SK-N-SH (cell line): ENCODE results near the gene OGN. TPM values are rescaled to one million over a fixed set of nuclear protein-coding genes. Genes with fewer than 3 reads are reported as not detected.

Source experiments
- CTCF ChIA-PET: fragments of 300-600, 350-600 bp; formaldehyde crosslinking; extraction: SDS; loops from one replicate; lab custom pipeline; 2021; lab: Yijun Ruan, JAX
- POLR2A ChIA-PET: fragments of 350-600 bp; sonication (Branson Sonifier 250); formaldehyde crosslinking; extraction: SDS; loops from one replicate; lab custom pipeline; 2020; ENCODE audit warnings: antibody characterized with exemption, inconsistent platforms; lab: Yijun Ruan, JAX
- DNase-seq: peaks from one replicate; pipeline ENCODE4 v3.0.0; 2012
- H2AFZ ChIP-seq: fragments of 200-600 bp; sonication (generic); 2 replicates; pipeline ENCODE4 v1.8.1; 2016; ENCODE audit warnings: antibody characterized with exemption, mild to moderate bottlenecking, low read depth
- H3F3A ChIP-seq: fragments of 200-600 bp; sonication (generic); replicated peaks from 2 replicates; pipeline ENCODE3; 2016; ENCODE audit warnings: antibody characterized with exemption, mild to moderate bottlenecking; ENCODE audit not compliant: insufficient read depth
- H3K27ac ChIP-seq, 2 experiments: fragments of 200-500 bp in 1 of 2; fragments of 200-600 bp in 1 of 2; sonication (Bioruptor generic) in 1 of 2; sonication (generic), shearing (Covaris generic) in 1 of 2; 2 replicates each; pipeline versions ENCODE4 v1.5.1 to v1.6.1; 2014 to 2016; ENCODE audit warnings: low read depth in 2 of 2, inconsistent platforms in 1 of 2, low read length in 1 of 2, mild to moderate bottlenecking in 1 of 2, mixed read lengths in 1 of 2
- H3K27me3 ChIP-seq: fragments of 200-600 bp; sonication (generic), shearing (Covaris generic); 2 replicates; pipeline ENCODE4 v1.6.1; 2016; ENCODE audit warnings: mixed run types; ENCODE audit not compliant: insufficient read depth
- H3K36me3 ChIP-seq, 2 experiments: fragments of 200-500 bp in 1 of 2; fragments of 200-600 bp in 1 of 2; sonication (Bioruptor generic) in 1 of 2; sonication (generic) in 1 of 2; replicated peaks in 1 of 2; 2 replicates each; pipeline versions ENCODE3 to v1.5.1; 2014 to 2016; ENCODE audit warnings: low read length in 1 of 2, mild to moderate bottlenecking in 1 of 2; ENCODE audit not compliant: insufficient read depth in 2 of 2, control insufficient read depth in 1 of 2
- H3K4me1 ChIP-seq, 2 experiments: fragments of 200-500 bp in 1 of 2; fragments of 200-600 bp in 1 of 2; sonication (Bioruptor generic) in 1 of 2; sonication (generic), shearing (Covaris generic) in 1 of 2; 2 replicates each; pipeline versions ENCODE4 v1.5.1 to v1.6.1; 2014 to 2016; ENCODE audit warnings: low read depth in 1 of 2, low read length in 1 of 2, mixed run types in 1 of 2; ENCODE audit not compliant: insufficient read depth in 2 of 2, control insufficient read depth in 1 of 2
- H3K4me2 ChIP-seq: fragments of 200-600 bp; sonication (generic), shearing (Covaris generic); 2 replicates; pipeline ENCODE4 v1.6.1; 2017; ENCODE audit warnings: mixed run types
- H3K4me3 ChIP-seq, 2 experiments: fragments of 200-500 bp in 1 of 2; fragments of 200-600 bp in 1 of 2; sonication (Bioruptor generic) in 1 of 2; sonication (generic), shearing (Covaris generic) in 1 of 2; 2 replicates each; pipeline versions ENCODE4 v1.5.1 to v1.8.1; 2014 to 2016; ENCODE audit warnings: low read depth in 2 of 2, inconsistent platforms in 1 of 2, low read length in 1 of 2, mild to moderate bottlenecking in 1 of 2, mixed read lengths in 1 of 2, moderate library complexity in 1 of 2
- H3K79me2 ChIP-seq: fragments of 200-600 bp; sonication (generic); 2 replicates; pipeline ENCODE4 v1.8.1; 2017; ENCODE audit warnings: mild to moderate bottlenecking; ENCODE audit not compliant: insufficient read depth
- H3K9ac ChIP-seq: fragments of 200-600 bp; sonication (generic); 2 replicates; pipeline ENCODE4 v1.6.1; 2017; ENCODE audit warnings: mixed run types
- H3K9me2 ChIP-seq: fragments of 200-600 bp; sonication (generic); 2 replicates; pipeline ENCODE4 v1.6.1; 2017; ENCODE audit warnings: mixed run types
- H3K9me3 ChIP-seq: fragments of 200-600 bp; sonication (generic); 2 replicates; pipeline ENCODE4 v1.6.1; 2017; ENCODE audit warnings: mixed run types, mild to moderate bottlenecking, moderate library complexity
- H4K20me1 ChIP-seq: fragments of 200-600 bp; sonication (generic); 2 replicates; pipeline ENCODE4 v1.6.1; 2017; ENCODE audit warnings: mild to moderate bottlenecking, mixed run types; ENCODE audit not compliant: insufficient read depth
- CHD2 ChIP-seq: fragments of 150-350 bp; IDR thresholded peaks from 2 replicates; pipeline ENCODE4 v1.6.1; 2018; ENCODE audit warnings: low read length; ENCODE audit not compliant: partially characterized antibody
- ELF1 ChIP-seq: IDR thresholded peaks from 2 replicates; pipeline ENCODE4 v1.4.0; 2012
- EP300 ChIP-seq, 2 experiments: IDR thresholded peaks; 2 replicates each; pipeline versions ENCODE4 v1.4.0 to v1.6.1; 2012; ENCODE audit warnings: borderline replicate concordance in 1 of 2, low read depth in 1 of 2, low read length in 1 of 2
- FOSL2 ChIP-seq: IDR thresholded peaks from 2 replicates; pipeline ENCODE4 v1.4.0; 2012; ENCODE audit warnings: low read depth, mild to moderate bottlenecking, moderate library complexity, borderline replicate concordance
- FOXJ3 ChIP-seq: sonication (generic); formaldehyde crosslinking; IDR thresholded peaks from 2 replicates; pipeline ENCODE4 v1.5.1; 2020; ENCODE audit warnings: mild to moderate bottlenecking, missing genetic modification reagents
- FOXM1 ChIP-seq: IDR thresholded peaks from 2 replicates; pipeline ENCODE4 v1.4.0; 2012; ENCODE audit warnings: low read depth, mild to moderate bottlenecking
- GABPA ChIP-seq: IDR thresholded peaks from 2 replicates; pipeline ENCODE4 v1.4.0; 2012; ENCODE audit warnings: low read depth, mild to moderate bottlenecking
- GATA2 ChIP-seq: sonication (generic); formaldehyde crosslinking; IDR thresholded peaks from 2 replicates; pipeline ENCODE4 v1.5.0; 2020; ENCODE audit warnings: mild to moderate bottlenecking, missing genetic modification reagents
- JUND ChIP-seq: IDR thresholded peaks from 2 replicates; pipeline ENCODE4 v1.4.0; 2012
- NFIC ChIP-seq: IDR thresholded peaks from 2 replicates; pipeline ENCODE4 v1.4.0; 2012; ENCODE audit warnings: borderline replicate concordance
- PBX3 ChIP-seq: IDR thresholded peaks from 2 replicates; pipeline ENCODE4; 2012
- RAD21 ChIP-seq: IDR thresholded peaks from 2 replicates; pipeline ENCODE4 v1.6.1; 2012; ENCODE audit warnings: mild to moderate bottlenecking, low read length
- RFX5 ChIP-seq: IDR thresholded peaks from 2 replicates; pipeline ENCODE4 v1.6.1; 2012; ENCODE audit warnings: mild to moderate bottlenecking, improper control_type of control experiment, low read length
- RXRA ChIP-seq: IDR thresholded peaks from 2 replicates; pipeline ENCODE4 v1.4.0; 2012; ENCODE audit warnings: low read depth, mild to moderate bottlenecking, borderline replicate concordance
- TEAD4 ChIP-seq: IDR thresholded peaks from 2 replicates; pipeline ENCODE4 v1.4.0; 2012; ENCODE audit warnings: mild to moderate bottlenecking, borderline replicate concordance; ENCODE audit not compliant: insufficient read depth
- WGBS: methylation state at CpG from one replicate; pipeline ENCODE4 v1.1.6; 2017; ENCODE audit warnings: low lambda C conversion rate; 5-methylcytosine and 5-hydroxymethylcytosine counted together
- polyA plus RNA-seq, 3 experiments: library from polyadenylated mRNA; depleted of rRNA; stranded (reverse); fragments of >200 nt; gene quantifications; 2 replicates each; pipeline ENCODE4 v1.2.3, GENCODE V29; 2012
- TF ChIP-seq, protein P1 (sequence below): IDR thresholded peaks from 2 replicates; pipeline ENCODE4 v1.4.0; 2012; ENCODE audit warnings: low read depth, borderline replicate concordance

OGN gene
- polyA plus RNA-seq, 1 of the 3 experiments (the other 2 are of a cell fraction), result 0.03 TPM

- no peak for DNase-seq
- H4K20me1 ChIP-seq, result no peaks in the 10 kb centered on the region
- TF ChIP-seq CHD2 (no peak), FOSL2 (no peak), FOXM1 (no peak), FOXJ3 (CRISPR knock-in tag) (no peak), EP300 (IDR thresholded peaks at IDR 0.05; ENCODE audit: borderline replicate concordance in 1 of 2, low read depth in 1 of 2, low read length in 1 of 2) (no peak)
- H3K4me3 ChIP-seq, result no peak overlapping the region
- CTCF ChIA-PET, result no interaction called here
- H3K9ac ChIP-seq, result no peak overlapping the region
- H3K9me3 ChIP-seq, result no peaks in the 10 kb centered on the region
- H3K36me3 ChIP-seq, result no peaks in the 10 kb centered on the region
- no peaks in the 10 kb centered on the region for H3K79me2 ChIP-seq
- peaks cover 3 to 7% of the 10 kb centered on the region in 2 experiments; a peak in 3 of 4 replicates for H3K4me1 ChIP-seq
- no peaks in the 10 kb centered on the region for H3F3A ChIP-seq
- no peaks in the 10 kb centered on the region for H3K27me3 ChIP-seq
- H3K4me2 ChIP-seq, result no peak overlapping the region
- H3K27ac ChIP-seq, result no peak overlapping the region
- POLR2A ChIA-PET, result no interaction called here
- H2AFZ ChIP-seq, result no peak overlapping the region
- 78% methylated on average over 1 of the region's 1 CpG for WGBS
- no peaks in the 10 kb centered on the region for H3K9me2 ChIP-seq
Observed at GRCh38 chr9:92402360-92402759, 2.0 kb downstream of the OGN start.

- Histone ChIP-seq H3K27ac (no peak overlapping the region), H3K27me3 (no peaks in the 10 kb centered on the region), H3K4me1 (peaks cover 0 to 10% of the 10 kb centered on the region in 2 experiments; a peak in 3 of 4 replicates), H4K20me1 (no peaks in the 10 kb centered on the region), H3K79me2 (no peaks in the 10 kb centered on the region), H3K9me2 (no peaks in the 10 kb centered on the region), H2AFZ (no peak overlapping the region), H3K4me3 (no peak overlapping the region), H3F3A (no peaks in the 10 kb centered on the region), H3K36me3 (no peaks in the 10 kb centered on the region), H3K4me2 (no peak overlapping the region), H3K9ac (no peak overlapping the region), H3K9me3 (no peaks in the 10 kb centered on the region)
- ChIA-PET POLR2A (no interaction called here), CTCF (interaction anchor here (1.0 to 1.4 kb wide), 2 partner anchors 12 to 65 kb away, joined by 3 read pairs; no protein-coding TSS in a partner anchor)
- TF ChIP-seq GABPA (no peak), RXRA (no peak), FOXM1 (no peak), NFIC (no peak), JUND (no peak), TEAD4 (no peak), EP300 (IDR thresholded peaks at IDR 0.05; ENCODE audit: borderline replicate concordance in 1 of 2, low read depth in 1 of 2, low read length in 1 of 2) (no peak), GATA2 (no peak), PBX3 (no peak), RFX5 (no peak), ELF1 (no peak), RAD21 (no peak)
- TF ChIP-seq, protein P1, sequence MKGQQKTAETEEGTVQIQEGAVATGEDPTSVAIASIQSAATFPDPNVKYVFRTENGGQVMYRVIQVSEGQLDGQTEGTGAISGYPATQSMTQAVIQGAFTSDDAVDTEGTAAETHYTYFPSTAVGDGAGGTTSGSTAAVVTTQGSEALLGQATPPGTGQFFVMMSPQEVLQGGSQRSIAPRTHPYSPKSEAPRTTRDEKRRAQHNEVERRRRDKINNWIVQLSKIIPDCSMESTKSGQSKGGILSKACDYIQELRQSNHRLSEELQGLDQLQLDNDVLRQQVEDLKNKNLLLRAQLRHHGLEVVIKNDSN, result no peak
- DNase-seq, result no peak
- 95% methylated on average over 3 of the region's 3 CpGs for WGBS
Observed at GRCh38 chr9:92397853-92398252, 6.5 kb downstream of the OGN start.
